Upper lobe of right lung (tissue), 1 donor: ENCODE data around the gene CCDC50. TPM values are rescaled to one million over a fixed set of nuclear protein-coding genes. Genes with fewer than 3 reads are reported as not detected.

Source experiments
- ATAC-seq: fragments of 200-7000 bp; cut with Tn5 transposase; one replicate; pipeline ENCODE4 v1.9.1; 2020; ENCODE audit warnings: mild to moderate bottlenecking, moderate library complexity
- DNase-seq: peaks from one replicate; pipeline ENCODE4 v3.0.0-alpha.2; 2020
- H3K27ac ChIP-seq: fragments of 200-600 bp; one replicate; pipeline ENCODE4 v1.8.0; 2022
- H3K27me3 ChIP-seq: fragments of 200-600 bp; one replicate; pipeline ENCODE4 v1.8.0; 2022; ENCODE audit warnings: mild to moderate bottlenecking
- H3K36me3 ChIP-seq: fragments of 200-600 bp; one replicate; pipeline ENCODE4 v1.8.0; 2022
- H3K4me1 ChIP-seq: fragments of 200-600 bp; one replicate; pipeline ENCODE4 v1.8.0; 2022
- H3K4me3 ChIP-seq: fragments of 200-600 bp; one replicate; pipeline ENCODE4 v1.8.0; 2022; ENCODE audit warnings: mild to moderate bottlenecking
- H3K9me3 ChIP-seq: fragments of 200-600 bp; one replicate; pipeline ENCODE4 v1.8.0; 2022
- CTCF ChIP-seq: fragments of 200-600 bp; IDR thresholded peaks from one replicate; pipeline ENCODE4 v1.8.0; 2022; ENCODE audit warnings: antibody characterized with exemption
- intact Hi-C: fragments of 100-400 bp; cut with DNase I; formaldehyde crosslinking; loops from one replicate; pipeline ENCODE4 v1.11.0; 2022
- total RNA-seq: library from RNA; stranded (reverse); fragmentation: NEBNext Ultra II Directional; extraction: Animal tissue kit (Norgen Biotek cat#: 25700); gene quantifications from one replicate; pipeline ENCODE4 v1.2.1, GENCODE V29; 2021
- donor health status: DM: no; HTN: yes; CAD: no; lungs with severe emphysema.

CCDC50 gene
- total RNA-seq, 1 donor from 2014 or later, result 73.2 TPM

GRCh38 chr3:191426311-191426710, 97.1 kb downstream of the CCDC50 start:
- intact Hi-C loops, result no loop called here
- H3K27me3 ChIP-seq, result peaks cover 5% of the 10 kb centered on the region
- H3K4me3 ChIP-seq, result no peak overlapping the region
- H3K4me1 ChIP-seq, result no peaks in the 10 kb centered on the region
- DNase-seq, result no peak
- no peaks in the 10 kb centered on the region for H3K36me3 ChIP-seq
- H3K9me3 ChIP-seq, result no peaks in the 10 kb centered on the region
- no peak for TF ChIP-seq CTCF
- ATAC-seq, result no peak
- no peak overlapping the region for H3K27ac ChIP-seq

- no peak overlapping the region for H3K27ac ChIP-seq
- DNase-seq (no peak), ATAC-seq (no peak)
- intact Hi-C loops, result no loop called here
- no peak overlapping the region for H3K4me3 ChIP-seq
- H3K9me3 ChIP-seq, result no peaks in the 10 kb centered on the region
- TF ChIP-seq CTCF, result no peak
- peaks cover 5% of the 10 kb centered on the region for H3K27me3 ChIP-seq
- H3K4me1 ChIP-seq, result no peaks in the 10 kb centered on the region
- H3K36me3 ChIP-seq, result no peaks in the 10 kb centered on the region
Measured at GRCh38 chr3:191428177-191428576, 99.0 kb downstream of the CCDC50 start.

- H3K4me1 ChIP-seq, result no peaks in the 10 kb centered on the region
- H3K36me3 ChIP-seq, result no peaks in the 10 kb centered on the region
- no peak overlapping the region for H3K27ac ChIP-seq
- no peaks in the 10 kb centered on the region for H3K9me3 ChIP-seq
- no peak overlapping the region for H3K4me3 ChIP-seq
- ATAC-seq (no peak), DNase-seq (no peak)
- no peak for TF ChIP-seq CTCF
- intact Hi-C loops, result no loop called here
- H3K27me3 ChIP-seq, result peaks cover 5% of the 10 kb centered on the region
Measured at GRCh38 chr3:191430103-191430502, 100.9 kb downstream of the CCDC50 start.

- intact Hi-C loops, result no loop called here
- Histone ChIP-seq H3K27me3 (peaks cover 5% of the 10 kb centered on the region), H3K4me3 (no peak overlapping the region), H3K36me3 (no peaks in the 10 kb centered on the region), H3K4me1 (no peaks in the 10 kb centered on the region), H3K27ac (no peak overlapping the region), H3K9me3 (no peaks in the 10 kb centered on the region)
- ATAC-seq, result no peak
- no peak for TF ChIP-seq CTCF
- DNase-seq, result no peak
Measured at GRCh38 chr3:191431160-191431822, 102.1 kb downstream of the CCDC50 start.

- TF ChIP-seq CTCF, result no peak
- H3K36me3 ChIP-seq, result no peaks in the 10 kb centered on the region
- no peak overlapping the region for H3K27ac ChIP-seq
- no peaks in the 10 kb centered on the region for H3K9me3 ChIP-seq
- peaks cover 5% of the 10 kb centered on the region for H3K27me3 ChIP-seq
- no peak for ATAC-seq
- H3K4me3 ChIP-seq, result no peak overlapping the region
- no peak for DNase-seq
- intact Hi-C loops, result no loop called here
- H3K4me1 ChIP-seq, result no peaks in the 10 kb centered on the region
Measured at GRCh38 chr3:191432162-191432561, 103.0 kb downstream of the CCDC50 start.

- Histone ChIP-seq H3K4me3 (no peak overlapping the region), H3K27me3 (peaks cover 5% of the 10 kb centered on the region), H3K4me1 (no peaks in the 10 kb centered on the region), H3K27ac (no peak overlapping the region), H3K36me3 (no peaks in the 10 kb centered on the region), H3K9me3 (no peaks in the 10 kb centered on the region)
- no peak for TF ChIP-seq CTCF
- intact Hi-C loops, result no loop called here
- DNase-seq, result no peak
- ATAC-seq, result no peak
Measured at GRCh38 chr3:191434024-191434423, 104.8 kb downstream of the CCDC50 start.
